ENCODE data around the gene ADARB1. TPM values are rescaled to one million over a fixed set of nuclear protein-coding genes. Genes with fewer than 3 reads are reported as not detected.

ADARB1 gene
- total and polyA plus RNA-seq, 2 of the 8 experiments (the other 6 are each of a cell fraction or from before 2014, with no cell fraction given): 4.7 to 14.9 TPM

- no peak overlapping the region for H3K14ac ChIP-seq (ENCODE audit: insufficient read length)
- DNase-seq (ENCODE audit: low read depth in 1 of 2, low spot score in 2 of 2) (no peak), FAIRE-seq (no peak)
- no peaks in the 10 kb centered on the region for H3K9me3 ChIP-seq (ENCODE audit: insufficient read depth in 2 of 2, low read depth in 1 of 2, low read length in 1 of 2)
- TF ChIP-seq CBX5 (IDR thresholded peaks at IDR 0.05; ENCODE audit: low read depth, low read length): no peak
- ChIA-PET CTCF (ENCODE audit: partially characterized antibody) (interaction anchor here (1.1 to 3.2 kb wide), 6 partner anchors 9 to 174 kb away, joined by 3 to 27 read pairs (median 8); no protein-coding TSS in a partner anchor), POLR2A (ENCODE audit: partially characterized antibody) (no interaction called here)
- no peak overlapping the region for H3K4me3 ChIP-seq (ENCODE audit: extremely low read depth in 1 of 4, insufficient read depth in 2 of 4, low read depth in 3 of 4, low read length in 4 of 4)
- H3K23ac ChIP-seq (ENCODE audit: insufficient read length): no peak overlapping the region
- H4K5ac ChIP-seq (ENCODE audit: insufficient read length, low read depth, low read length): no peak overlapping the region
- H4K91ac ChIP-seq (replicated peaks; ENCODE audit: insufficient read length, low read length): no peak overlapping the region
- no peak overlapping the region for H3K9ac ChIP-seq (replicated peaks in 1 of 4; ENCODE audit: extremely low read depth in 1 of 4, low read depth in 3 of 4, low read length in 3 of 4)
- no peak overlapping the region for H2AFZ ChIP-seq (ENCODE audit: low read length)
- no peak overlapping the region for H3K18ac ChIP-seq (ENCODE audit: extremely low read depth, low read length)
- no peak overlapping the region for H2BK12ac ChIP-seq (ENCODE audit: low read depth, low read length)
- H2BK20ac ChIP-seq (ENCODE audit: low read length): no peak overlapping the region
- H3K56ac ChIP-seq (replicated peaks; ENCODE audit: insufficient read length, low read depth, low read length): no peak overlapping the region
- no peaks in the 10 kb centered on the region for H3K79me2 ChIP-seq (ENCODE audit: control insufficient read depth in 1 of 2, insufficient read depth in 2 of 2, low read length in 2 of 2)
- no peaks in the 10 kb centered on the region for H3K79me1 ChIP-seq (ENCODE audit: low read depth, low read length)
- H4K8ac ChIP-seq (ENCODE audit: extremely low read depth, insufficient read depth, low read length): no peak overlapping the region
- H2AK5ac ChIP-seq (ENCODE audit: low read depth, low read length): no peak overlapping the region
- no peaks in the 10 kb centered on the region for H3K4me1 ChIP-seq (replicated peaks in 1 of 4; ENCODE audit: control insufficient read depth in 3 of 4, insufficient read depth in 4 of 4, low read length in 3 of 4)
- no peak overlapping the region for H2BK120ac ChIP-seq (replicated peaks; ENCODE audit: low read depth, low read length)
- peaks cover 0 to 7% of the 10 kb centered on the region in 2 experiments for H4K20me1 ChIP-seq (replicated peaks in 1 of 2; ENCODE audit: control insufficient read depth in 1 of 2, insufficient read depth in 2 of 2, low read length in 2 of 2)
- no peaks in the 10 kb centered on the region for H3K27me3 ChIP-seq (replicated peaks in 1 of 4; ENCODE audit: control insufficient read depth in 3 of 4, extremely low read depth in 1 of 4, insufficient read depth in 3 of 4, low read length in 3 of 4)
- H2BK15ac ChIP-seq (ENCODE audit: low read length): no peak overlapping the region
- no peaks in the 10 kb centered on the region for H3K23me2 ChIP-seq (ENCODE audit: low read depth, low read length)
- H2BK5ac ChIP-seq (ENCODE audit: low read depth, low read length): no peak overlapping the region
- H3K27ac ChIP-seq (ENCODE audit: low read depth, low read length): no peak overlapping the region
- 93% methylated on average over 10 of the region's 10 CpGs; no CpG with 5 or more reads in 1 of the 2 experiments for WGBS, 2 experiments (ENCODE audit: extremely low coverage in 1 of 2, insufficient coverage in 1 of 2, insufficient read length in 1 of 2, insufficient replicate concordance in 2 of 2, low coverage in 1 of 2, low lambda C conversion rate in 2 of 2, missing lambda C conversion rate in 1 of 2)
- H3K4me2 ChIP-seq (ENCODE audit: insufficient read depth in 1 of 2, low read depth in 2 of 2, low read length in 2 of 2): no peak overlapping the region
- H3K36me3 ChIP-seq (ENCODE audit: control insufficient read depth in 2 of 4, insufficient read depth in 4 of 4, low read length in 3 of 4): no peaks in the 10 kb centered on the region
- H3K4ac ChIP-seq (replicated peaks; ENCODE audit: insufficient read length, low read depth, low read length): no peak overlapping the region
These were observed 48.2 kb downstream of the ADARB1 start for GRCh38 chr21:45122432-45123132.

Measured in H1 (cell line).